WTC11 (cell line): ENCODE data around the gene CDH22. TPM values are rescaled to one million over a fixed set of nuclear protein-coding genes. Genes with fewer than 3 reads are reported as not detected.

Experiments
- ATAC-seq: fragments of 200-7000 bp; cut with Tn5 transposase; 2 replicates; pipeline ENCODE4 v1.10.0; 2021; ENCODE audit warnings: mild to moderate bottlenecking, moderate library complexity
- CTCF ChIA-PET: fragments of 300-600 bp; sonication (Branson Sonifier 250); formaldehyde crosslinking; loops from one replicate; lab custom pipeline; 2021; ENCODE audit warnings: antibody characterized with exemption; lab: Charles Lee
- POLR2A ChIA-PET: fragments of 350-600 bp; sonication (Branson Sonifier 250); formaldehyde crosslinking; loops from one replicate; lab custom pipeline; 2021; ENCODE audit warnings: antibody characterized with exemption; lab: Charles Lee
- DNase-seq: peaks from one replicate; pipeline ENCODE4 v3.0.0; 2021; ENCODE audit warnings: low spot score
- H3K27ac Mint-ChIP-seq: 2 replicates; pipeline ENCODE4 v1.8.0; 2021; ENCODE audit warnings: mixed read lengths
- H3K27me3 Mint-ChIP-seq: 2 replicates; pipeline ENCODE4 v1.8.0; 2021; ENCODE audit warnings: low read depth, mild to moderate bottlenecking, moderate library complexity, mixed read lengths
- H3K36me3 Mint-ChIP-seq: 2 replicates; pipeline ENCODE4 v1.8.0; 2021; ENCODE audit warnings: mixed read lengths
- H3K4me1 Mint-ChIP-seq: 2 replicates; pipeline ENCODE4 v1.8.0; 2022; ENCODE audit warnings: mixed read lengths
- H3K4me3 Mint-ChIP-seq: 2 replicates; pipeline ENCODE4 v1.8.0; 2021; ENCODE audit warnings: mild to moderate bottlenecking, moderate library complexity, mixed read lengths
- H3K9me3 Mint-ChIP-seq: 2 replicates; pipeline ENCODE4 v1.8.0; 2021; ENCODE audit warnings: mixed read lengths
- ATF2 ChIP-seq: sonication (generic); formaldehyde crosslinking; IDR thresholded peaks from 2 replicates; pipeline ENCODE4 v1.8.1; 2022; ENCODE audit warnings: low read depth, missing genetic modification reagents, borderline replicate concordance
- ELF4 ChIP-seq: sonication (generic); formaldehyde crosslinking; IDR thresholded peaks from 2 replicates; pipeline ENCODE4 v1.8.1; 2022; ENCODE audit warnings: low read depth, mild to moderate bottlenecking, moderate library complexity, missing genetic modification reagents
- FOXJ3 ChIP-seq: sonication (generic); formaldehyde crosslinking; IDR thresholded peaks from 2 replicates; pipeline ENCODE4 v1.9.0; 2021; ENCODE audit warnings: missing genetic modification reagents, mild to moderate bottlenecking, borderline replicate concordance
- GABPB1 ChIP-seq: sonication (generic); formaldehyde crosslinking; IDR thresholded peaks from 2 replicates; pipeline ENCODE4 v1.8.1; 2023; ENCODE audit warnings: mild to moderate bottlenecking, missing genetic modification reagents
- GTF2I ChIP-seq: fragments of 250-450 bp; sonication (Bioruptor Pico); conservative IDR thresholded peaks from 2 replicates; pipeline ENCODE4 v1.4.0; 2021; ENCODE audit warnings: mild to moderate bottlenecking
- HMGA2 ChIP-seq: fragments of 250-450 bp; sonication (Bioruptor Pico); IDR thresholded peaks from 2 replicates; pipeline ENCODE4 v1.4.0; 2021; ENCODE audit warnings: mild to moderate bottlenecking, moderate library complexity
- MXD4 ChIP-seq: fragments of 250-450 bp; sonication (Bioruptor Pico); IDR thresholded peaks from 2 replicates; pipeline ENCODE4 v1.8.0; 2021; ENCODE audit warnings: mild to moderate bottlenecking, moderate library complexity, borderline replicate concordance
- NR2C2 ChIP-seq: sonication (generic); formaldehyde crosslinking; IDR thresholded peaks from 2 replicates; pipeline ENCODE4 v1.8.0; 2022; ENCODE audit warnings: mild to moderate bottlenecking, missing genetic modification reagents
- PRRX2 ChIP-seq: fragments of 250-450 bp; sonication (Bioruptor Pico); IDR thresholded peaks from 2 replicates; pipeline ENCODE4 v1.8.0; 2021; ENCODE audit warnings: mild to moderate bottlenecking
- RELA ChIP-seq: sonication (generic); formaldehyde crosslinking; IDR thresholded peaks from 2 replicates; pipeline ENCODE4 v1.8.1; 2022; ENCODE audit warnings: missing genetic modification reagents, mild to moderate bottlenecking, borderline replicate concordance
- SP1 ChIP-seq: sonication (generic); formaldehyde crosslinking; conservative IDR thresholded peaks from 2 replicates; pipeline ENCODE4 v1.8.1; 2022; ENCODE audit warnings: missing genetic modification reagents
- TCF7 ChIP-seq: sonication (generic); formaldehyde crosslinking; IDR thresholded peaks from 2 replicates; pipeline ENCODE4 v1.8.0; 2022; ENCODE audit warnings: mild to moderate bottlenecking, low read depth, missing genetic modification reagents, moderate library complexity
- USF1 ChIP-seq: sonication (generic); formaldehyde crosslinking; IDR thresholded peaks from 2 replicates; pipeline ENCODE4 v1.8.0; 2022; ENCODE audit warnings: mild to moderate bottlenecking, missing genetic modification reagents
- ZNF232 ChIP-seq: sonication (generic); formaldehyde crosslinking; IDR thresholded peaks from 2 replicates; pipeline ENCODE4 v1.8.0; 2022; ENCODE audit warnings: mild to moderate bottlenecking, missing genetic modification reagents
- ZNF416 ChIP-seq: fragments of 250-450 bp; sonication (Bioruptor Pico); IDR thresholded peaks from 2 replicates; pipeline ENCODE4 v1.9.0; 2021; ENCODE audit warnings: mild to moderate bottlenecking, inconsistent platforms
- total RNA-seq: library from RNA; stranded (reverse); gene quantifications from 3 replicates; pipeline ENCODE4 v1.2.3, GENCODE V29; 2021
- TF ChIP-seq, protein P1 (sequence below): fragments of 250-450 bp; sonication (Bioruptor Pico); IDR thresholded peaks from 2 replicates; pipeline ENCODE4 v1.9.0; 2021; ENCODE audit warnings: moderate library complexity, mild to moderate bottlenecking, inconsistent platforms, borderline replicate concordance
- TF ChIP-seq, protein P2 (sequence below): sonication (generic); formaldehyde crosslinking; IDR thresholded peaks from 2 replicates; pipeline ENCODE4 v1.8.0; 2022; ENCODE audit warnings: missing genetic modification reagents
- TF ChIP-seq, protein P3 (sequence below): sonication (generic); formaldehyde crosslinking; IDR thresholded peaks from 2 replicates; pipeline ENCODE4 v1.8.1; 2022; ENCODE audit warnings: low read depth, mild to moderate bottlenecking, moderate library complexity, missing genetic modification reagents, borderline replicate concordance
- TF ChIP-seq, protein P4 (sequence below): sonication (generic); formaldehyde crosslinking; IDR thresholded peaks from 2 replicates; pipeline ENCODE4 v1.8.0; 2022; ENCODE audit warnings: mild to moderate bottlenecking, missing genetic modification reagents

Gene CDH22
- total RNA-seq, 1 experiment from 2014 or later: 0.13 TPM

DNA sequence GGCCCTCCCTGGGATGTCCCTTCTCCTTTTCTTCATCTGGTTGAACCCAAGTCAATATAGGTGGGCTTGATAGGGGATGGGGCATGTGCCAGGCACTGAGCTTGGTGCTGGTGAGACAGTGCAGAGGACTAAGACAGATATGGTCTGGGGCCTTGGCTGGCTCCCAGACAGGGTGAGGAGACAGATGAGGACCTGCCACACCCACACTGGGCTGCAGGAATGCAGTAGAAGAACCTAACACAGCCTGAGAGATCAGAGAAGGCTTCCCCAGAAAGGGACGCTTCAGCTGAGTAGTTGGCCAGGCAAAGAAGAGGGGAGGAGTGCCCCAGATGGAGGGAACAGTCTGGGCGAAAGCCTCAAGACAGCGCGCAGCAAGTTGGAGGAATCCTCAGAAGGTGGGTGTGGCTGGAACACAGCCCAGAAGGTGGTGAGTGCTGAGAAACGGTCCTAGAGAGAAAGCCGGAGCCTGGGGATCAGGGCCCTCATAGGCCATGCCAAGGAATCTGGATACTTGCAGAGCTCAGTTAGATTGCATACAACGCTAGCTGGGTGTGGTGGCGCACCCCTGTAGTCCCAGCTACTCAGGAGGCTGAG lies 163.8 kb downstream of the CDH22 start (continued):
- TF ChIP-seq USF1 (CRISPR knock-in tag): no peak
- no peak for TF ChIP-seq PRRX2 (CRISPR knock-in tag)

DNA sequence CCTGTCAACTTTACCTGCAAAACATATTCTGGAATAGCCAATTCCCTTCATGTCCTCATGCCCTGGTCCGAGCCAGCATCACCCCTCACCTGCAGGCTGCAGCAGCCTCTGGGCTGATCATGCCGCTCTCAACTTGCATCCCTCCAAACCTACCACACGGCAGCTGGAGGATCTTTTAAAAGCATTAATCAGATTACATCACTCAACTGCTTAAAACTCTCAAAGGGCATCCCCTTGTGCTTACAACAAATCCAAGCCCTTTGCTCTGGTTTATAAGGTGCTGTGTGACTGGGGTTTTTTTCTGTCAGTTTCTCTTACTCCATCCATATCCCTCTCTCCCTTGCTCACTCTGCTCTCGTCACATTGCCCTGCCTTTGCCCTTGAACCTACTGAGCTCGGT lies 166.2 kb downstream of the CDH22 start:
- DNase-seq: no peak
- H3K27me3 Mint-ChIP-seq: peaks cover 4% of the 10 kb centered on the region; the same call in 1 of the 2 replicates
- no peak for ATAC-seq
- no peak overlapping the region for H3K27ac Mint-ChIP-seq
- no peak overlapping the region for H3K4me3 Mint-ChIP-seq
- CTCF ChIA-PET: interaction anchor here (2.0 kb wide), 1 partner anchor 14 kb away, joined by 8 read pairs; no protein-coding TSS in a partner anchor
- H3K4me1 Mint-ChIP-seq: peaks cover 13% of the 10 kb centered on the region
- TF ChIP-seq PRRX2 (CRISPR knock-in tag): no peak
- TF ChIP-seq FOXJ3: no peak
- TF ChIP-seq GABPB1 (CRISPR knock-in tag): no peak
- no peak for TF ChIP-seq ELF4 (CRISPR knock-in tag)
- no peak for TF ChIP-seq ATF2
- TF ChIP-seq GTF2I: no peak
- TF ChIP-seq, protein P1, sequence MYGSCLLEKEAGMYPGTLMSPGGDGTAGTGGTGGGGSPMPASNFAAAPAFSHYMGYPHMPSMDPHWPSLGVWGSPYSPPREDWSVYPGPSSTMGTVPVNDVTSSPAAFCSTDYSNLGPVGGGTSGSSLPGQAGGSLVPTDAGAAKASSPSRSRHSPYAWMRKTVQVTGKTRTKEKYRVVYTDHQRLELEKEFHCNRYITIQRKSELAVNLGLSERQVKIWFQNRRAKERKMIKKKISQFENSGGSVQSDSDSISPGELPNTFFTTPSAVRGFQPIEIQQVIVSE (CRISPR knock-in tag): no peak
- TF ChIP-seq RELA (CRISPR knock-in tag): no peak
- TF ChIP-seq MXD4: no peak
- TF ChIP-seq, protein P2, sequence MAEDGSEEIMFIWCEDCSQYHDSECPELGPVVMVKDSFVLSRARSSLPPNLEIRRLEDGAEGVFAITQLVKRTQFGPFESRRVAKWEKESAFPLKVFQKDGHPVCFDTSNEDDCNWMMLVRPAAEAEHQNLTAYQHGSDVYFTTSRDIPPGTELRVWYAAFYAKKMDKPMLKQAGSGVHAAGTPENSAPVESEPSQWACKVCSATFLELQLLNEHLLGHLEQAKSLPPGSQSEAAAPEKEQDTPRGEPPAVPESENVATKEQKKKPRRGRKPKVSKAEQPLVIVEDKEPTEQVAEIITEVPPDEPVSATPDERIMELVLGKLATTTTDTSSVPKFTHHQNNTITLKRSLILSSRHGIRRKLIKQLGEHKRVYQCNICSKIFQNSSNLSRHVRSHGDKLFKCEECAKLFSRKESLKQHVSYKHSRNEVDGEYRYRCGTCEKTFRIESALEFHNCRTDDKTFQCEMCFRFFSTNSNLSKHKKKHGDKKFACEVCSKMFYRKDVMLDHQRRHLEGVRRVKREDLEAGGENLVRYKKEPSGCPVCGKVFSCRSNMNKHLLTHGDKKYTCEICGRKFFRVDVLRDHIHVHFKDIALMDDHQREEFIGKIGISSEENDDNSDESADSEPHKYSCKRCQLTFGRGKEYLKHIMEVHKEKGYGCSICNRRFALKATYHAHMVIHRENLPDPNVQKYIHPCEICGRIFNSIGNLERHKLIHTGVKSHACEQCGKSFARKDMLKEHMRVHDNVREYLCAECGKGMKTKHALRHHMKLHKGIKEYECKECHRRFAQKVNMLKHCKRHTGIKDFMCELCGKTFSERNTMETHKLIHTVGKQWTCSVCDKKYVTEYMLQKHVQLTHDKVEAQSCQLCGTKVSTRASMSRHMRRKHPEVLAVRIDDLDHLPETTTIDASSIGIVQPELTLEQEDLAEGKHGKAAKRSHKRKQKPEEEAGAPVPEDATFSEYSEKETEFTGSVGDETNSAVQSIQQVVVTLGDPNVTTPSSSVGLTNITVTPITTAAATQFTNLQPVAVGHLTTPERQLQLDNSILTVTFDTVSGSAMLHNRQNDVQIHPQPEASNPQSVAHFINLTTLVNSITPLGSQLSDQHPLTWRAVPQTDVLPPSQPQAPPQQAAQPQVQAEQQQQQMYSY (CRISPR knock-in tag): no peak
- no peak for TF ChIP-seq ZNF232 (CRISPR knock-in tag)
- TF ChIP-seq HMGA2 (CRISPR knock-in tag): no peak
- TF ChIP-seq ZNF416 (CRISPR knock-in tag): no peak
- TF ChIP-seq, protein P3, sequence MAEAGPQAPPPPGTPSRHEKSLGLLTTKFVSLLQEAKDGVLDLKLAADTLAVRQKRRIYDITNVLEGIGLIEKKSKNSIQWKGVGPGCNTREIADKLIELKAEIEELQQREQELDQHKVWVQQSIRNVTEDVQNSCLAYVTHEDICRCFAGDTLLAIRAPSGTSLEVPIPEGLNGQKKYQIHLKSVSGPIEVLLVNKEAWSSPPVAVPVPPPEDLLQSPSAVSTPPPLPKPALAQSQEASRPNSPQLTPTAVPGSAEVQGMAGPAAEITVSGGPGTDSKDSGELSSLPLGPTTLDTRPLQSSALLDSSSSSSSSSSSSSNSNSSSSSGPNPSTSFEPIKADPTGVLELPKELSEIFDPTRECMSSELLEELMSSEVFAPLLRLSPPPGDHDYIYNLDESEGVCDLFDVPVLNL (CRISPR knock-in tag): no peak
- no peak for TF ChIP-seq SP1 (CRISPR knock-in tag)
- no peak for TF ChIP-seq NR2C2 (CRISPR knock-in tag)
- TF ChIP-seq TCF7 (CRISPR knock-in tag): no peak
- TF ChIP-seq, protein P4, sequence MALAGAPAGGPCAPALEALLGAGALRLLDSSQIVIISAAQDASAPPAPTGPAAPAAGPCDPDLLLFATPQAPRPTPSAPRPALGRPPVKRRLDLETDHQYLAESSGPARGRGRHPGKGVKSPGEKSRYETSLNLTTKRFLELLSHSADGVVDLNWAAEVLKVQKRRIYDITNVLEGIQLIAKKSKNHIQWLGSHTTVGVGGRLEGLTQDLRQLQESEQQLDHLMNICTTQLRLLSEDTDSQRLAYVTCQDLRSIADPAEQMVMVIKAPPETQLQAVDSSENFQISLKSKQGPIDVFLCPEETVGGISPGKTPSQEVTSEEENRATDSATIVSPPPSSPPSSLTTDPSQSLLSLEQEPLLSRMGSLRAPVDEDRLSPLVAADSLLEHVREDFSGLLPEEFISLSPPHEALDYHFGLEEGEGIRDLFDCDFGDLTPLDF (CRISPR knock-in tag): no peak
- TF ChIP-seq, all 79 proteins: peak for 0
- POLR2A ChIA-PET: interaction anchor here (0.6 kb wide), 1 partner anchor 393 kb away, joined by 4 read pairs; no protein-coding TSS in a partner anchor
- H3K36me3 Mint-ChIP-seq: no peaks in the 10 kb centered on the region
- no peaks in the 10 kb centered on the region for H3K9me3 Mint-ChIP-seq
